A673 (cell line): ENCODE results near the gene DHRS3.

ENCODE experiments used
- EZH2 ChIP-seq: fragments of 200-600 bp; sonication (generic); IDR thresholded peaks from 2 replicates; pipeline ENCODE4 v1.6.1; 2017; ENCODE audit warnings: borderline replicate concordance, low read depth, mild to moderate bottlenecking, mixed read lengths, antibody characterized with exemption, low read length; ENCODE audit not compliant: poor library complexity, severe bottlenecking
- TF ChIP-seq, protein P1 (sequence below): fragments of 300-800, 200-600 bp; sonication (generic); conservative IDR thresholded peaks from 2 replicates; pipeline ENCODE4 v1.5.1; 2017; ENCODE audit warnings: low read depth, mild to moderate bottlenecking, antibody characterized with exemption, low read length, moderate library complexity, mixed read lengths

DNA sequence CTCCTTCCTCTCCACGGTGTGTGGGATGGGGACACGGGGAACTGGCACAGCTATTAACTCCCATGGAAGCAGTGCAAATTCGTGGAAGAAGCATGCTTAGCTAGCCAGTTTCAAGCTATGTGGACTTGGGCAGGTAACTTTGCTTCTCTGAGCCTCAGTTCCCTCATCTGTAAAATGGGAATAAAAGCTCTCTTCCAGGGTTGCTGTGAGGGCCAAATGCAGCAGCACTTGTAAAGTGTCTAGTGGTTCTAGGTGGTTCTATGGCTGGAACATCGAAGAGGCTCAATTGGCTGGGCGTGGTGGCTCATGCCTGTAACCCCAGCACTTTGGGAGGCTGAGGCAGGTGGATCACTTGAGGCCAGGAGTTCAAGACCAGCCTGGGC is 43.3 kb downstream of the DHRS3 start:
- TF ChIP-seq, protein P1, sequence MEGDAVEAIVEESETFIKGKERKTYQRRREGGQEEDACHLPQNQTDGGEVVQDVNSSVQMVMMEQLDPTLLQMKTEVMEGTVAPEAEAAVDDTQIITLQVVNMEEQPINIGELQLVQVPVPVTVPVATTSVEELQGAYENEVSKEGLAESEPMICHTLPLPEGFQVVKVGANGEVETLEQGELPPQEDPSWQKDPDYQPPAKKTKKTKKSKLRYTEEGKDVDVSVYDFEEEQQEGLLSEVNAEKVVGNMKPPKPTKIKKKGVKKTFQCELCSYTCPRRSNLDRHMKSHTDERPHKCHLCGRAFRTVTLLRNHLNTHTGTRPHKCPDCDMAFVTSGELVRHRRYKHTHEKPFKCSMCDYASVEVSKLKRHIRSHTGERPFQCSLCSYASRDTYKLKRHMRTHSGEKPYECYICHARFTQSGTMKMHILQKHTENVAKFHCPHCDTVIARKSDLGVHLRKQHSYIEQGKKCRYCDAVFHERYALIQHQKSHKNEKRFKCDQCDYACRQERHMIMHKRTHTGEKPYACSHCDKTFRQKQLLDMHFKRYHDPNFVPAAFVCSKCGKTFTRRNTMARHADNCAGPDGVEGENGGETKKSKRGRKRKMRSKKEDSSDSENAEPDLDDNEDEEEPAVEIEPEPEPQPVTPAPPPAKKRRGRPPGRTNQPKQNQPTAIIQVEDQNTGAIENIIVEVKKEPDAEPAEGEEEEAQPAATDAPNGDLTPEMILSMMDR: no peak
- TF ChIP-seq EZH2: no peak
